Lower leg skin (tissue), 3 donors: ENCODE data around the gene PDE7B.

Experiments used
- POLR2A ChIP-seq, 2 donors: fragments of 450-650 bp; IDR thresholded peaks; one replicate each; pipeline ENCODE4 v1.6.1; 2016 to 2017; ENCODE audit warnings: antibody characterized with exemption in 2 of 2, mild to moderate bottlenecking in 1 of 2, moderate library complexity in 1 of 2
- TF ChIP-seq, protein P1 (sequence below), 3 donors: fragments of 450-650 bp; IDR thresholded peaks; one replicate each; pipeline ENCODE4 v1.5.1; 2016; ENCODE audit warnings: antibody characterized with exemption in 3 of 3, mild to moderate bottlenecking in 3 of 3, moderate library complexity in 2 of 3

DNA sequence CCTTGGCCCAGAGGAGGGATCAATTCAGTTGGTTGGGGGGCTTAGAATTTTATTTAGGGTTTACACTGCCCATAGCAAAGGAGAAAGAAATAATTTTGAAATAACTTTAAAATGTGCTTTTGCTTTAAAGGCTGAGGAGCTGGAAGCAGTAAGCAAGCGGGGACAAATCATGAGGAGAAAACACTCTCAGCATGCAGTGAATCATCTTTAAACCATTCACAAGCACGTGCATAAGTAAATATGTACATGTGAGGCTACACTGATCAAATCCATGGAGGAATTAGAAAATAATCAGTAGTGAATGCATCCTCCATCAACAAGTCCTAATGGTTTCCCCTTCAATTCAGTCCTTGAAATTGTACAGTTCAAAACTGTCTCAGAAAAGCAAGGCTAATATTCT lies 217.6 kb downstream of the PDE7B start:
- TF ChIP-seq, protein P1, sequence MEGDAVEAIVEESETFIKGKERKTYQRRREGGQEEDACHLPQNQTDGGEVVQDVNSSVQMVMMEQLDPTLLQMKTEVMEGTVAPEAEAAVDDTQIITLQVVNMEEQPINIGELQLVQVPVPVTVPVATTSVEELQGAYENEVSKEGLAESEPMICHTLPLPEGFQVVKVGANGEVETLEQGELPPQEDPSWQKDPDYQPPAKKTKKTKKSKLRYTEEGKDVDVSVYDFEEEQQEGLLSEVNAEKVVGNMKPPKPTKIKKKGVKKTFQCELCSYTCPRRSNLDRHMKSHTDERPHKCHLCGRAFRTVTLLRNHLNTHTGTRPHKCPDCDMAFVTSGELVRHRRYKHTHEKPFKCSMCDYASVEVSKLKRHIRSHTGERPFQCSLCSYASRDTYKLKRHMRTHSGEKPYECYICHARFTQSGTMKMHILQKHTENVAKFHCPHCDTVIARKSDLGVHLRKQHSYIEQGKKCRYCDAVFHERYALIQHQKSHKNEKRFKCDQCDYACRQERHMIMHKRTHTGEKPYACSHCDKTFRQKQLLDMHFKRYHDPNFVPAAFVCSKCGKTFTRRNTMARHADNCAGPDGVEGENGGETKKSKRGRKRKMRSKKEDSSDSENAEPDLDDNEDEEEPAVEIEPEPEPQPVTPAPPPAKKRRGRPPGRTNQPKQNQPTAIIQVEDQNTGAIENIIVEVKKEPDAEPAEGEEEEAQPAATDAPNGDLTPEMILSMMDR (IDR thresholded peaks at IDR 0.05): no peak
- no peak for TF ChIP-seq POLR2A (IDR thresholded peaks at IDR 0.05)
